NCI-H345 (cell line): ENCODE measurements around the gene KCNQ1.

Experiments used
- DNase-seq: peaks from one replicate; lab custom pipeline; 2025; lab: John Stamatoyannopoulos, UW

The KCNQ1 gene

GRCh38 chr11:2550606-2550970 lies 105.8 kb downstream of the KCNQ1 start:
- no peak for DNase-seq

GRCh38 chr11:2551131-2551530 lies 106.3 kb downstream of the KCNQ1 start:
- DNase-seq, result no peak

GRCh38 chr11:2552210-2552609 lies 107.4 kb downstream of the KCNQ1 start:
- no peak for DNase-seq

- no peak for DNase-seq
Observed at GRCh38 chr11:2553198-2553597, 108.4 kb downstream of the KCNQ1 start.

- no peak for DNase-seq
Observed at GRCh38 chr11:2553886-2554285, 109.1 kb downstream of the KCNQ1 start.

GRCh38 chr11:2554338-2555207 lies 109.8 kb downstream of the KCNQ1 start:
- no peak for DNase-seq

- DNase-seq, result no peak
Observed at GRCh38 chr11:2555336-2555735, 110.5 kb downstream of the KCNQ1 start.

GRCh38 chr11:2555891-2556290 lies 111.1 kb downstream of the KCNQ1 start:
- no peak for DNase-seq

GRCh38 chr11:2557381-2557780 lies 112.6 kb downstream of the KCNQ1 start:
- no peak for DNase-seq

- DNase-seq, result no peak
Observed at GRCh38 chr11:2558397-2558796, 113.6 kb downstream of the KCNQ1 start.

- DNase-seq, result no peak
Observed at GRCh38 chr11:2558861-2559526, 114.2 kb downstream of the KCNQ1 start.

- DNase-seq, result no peak
Observed at GRCh38 chr11:2559527-2560311, 114.9 kb downstream of the KCNQ1 start.

- DNase-seq, result no peak
Observed at GRCh38 chr11:2561696-2562581, 117.1 kb downstream of the KCNQ1 start.

GRCh38 chr11:2562890-2563212 lies 118.0 kb downstream of the KCNQ1 start:
- DNase-seq, result no peak

- DNase-seq, result no peak
Observed at GRCh38 chr11:2563213-2564007, 118.6 kb downstream of the KCNQ1 start.

GRCh38 chr11:2564008-2564530 lies 119.3 kb downstream of the KCNQ1 start:
- DNase-seq, result no peak

GRCh38 chr11:2564588-2565425 lies 120.0 kb downstream of the KCNQ1 start:
- no peak for DNase-seq

GRCh38 chr11:2565447-2566222 lies 120.8 kb downstream of the KCNQ1 start:
- DNase-seq, result no peak
